OCI-LY1 (cell line): ENCODE results near the gene ZC3H10.

ENCODE experiments used
- EZH2 ChIP-seq: fragments of 200-600 bp; sonication (generic), shearing (Covaris generic); IDR thresholded peaks from 2 replicates; pipeline ENCODE4 v1.8.0; 2017; ENCODE audit warnings: borderline replicate concordance, mixed run types, mild to moderate bottlenecking, antibody characterized with exemption, low read length, moderate library complexity, mixed read lengths
- TF ChIP-seq, protein P1 (sequence below): fragments of 200-600 bp; sonication (generic), shearing (Covaris generic); IDR thresholded peaks from 2 replicates; pipeline ENCODE4 v1.5.1; 2017; ENCODE audit warnings: mild to moderate bottlenecking, antibody characterized with exemption, low read length, moderate library complexity, mixed read lengths

DNA sequence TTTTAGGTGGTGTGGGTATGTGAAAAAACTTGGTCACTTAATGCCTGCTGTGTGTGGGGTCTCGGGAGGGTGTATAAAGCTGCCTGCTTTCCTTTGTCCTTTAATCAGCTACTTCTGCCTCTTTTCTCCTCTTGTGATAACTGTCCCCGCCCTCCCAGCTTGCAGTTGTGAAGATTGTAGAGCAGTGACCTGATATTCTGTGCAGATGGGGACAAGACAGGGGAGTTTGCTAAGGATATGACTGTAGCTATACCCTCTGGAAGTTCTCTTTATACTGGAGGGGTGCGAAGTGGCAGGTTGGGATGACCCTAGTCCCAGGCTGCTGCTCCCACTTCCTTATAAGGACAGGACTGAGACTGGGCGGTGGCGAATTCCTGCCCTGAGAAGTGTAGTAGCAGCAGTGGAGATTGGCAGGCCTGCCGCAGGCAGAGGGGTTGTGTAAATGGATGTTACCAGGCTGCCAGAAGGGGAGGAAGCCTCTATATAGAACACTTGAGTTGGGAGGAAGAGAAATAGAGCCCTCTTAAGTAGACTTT, 40.9 kb downstream of the ZC3H10 start:
- TF ChIP-seq, protein P1, sequence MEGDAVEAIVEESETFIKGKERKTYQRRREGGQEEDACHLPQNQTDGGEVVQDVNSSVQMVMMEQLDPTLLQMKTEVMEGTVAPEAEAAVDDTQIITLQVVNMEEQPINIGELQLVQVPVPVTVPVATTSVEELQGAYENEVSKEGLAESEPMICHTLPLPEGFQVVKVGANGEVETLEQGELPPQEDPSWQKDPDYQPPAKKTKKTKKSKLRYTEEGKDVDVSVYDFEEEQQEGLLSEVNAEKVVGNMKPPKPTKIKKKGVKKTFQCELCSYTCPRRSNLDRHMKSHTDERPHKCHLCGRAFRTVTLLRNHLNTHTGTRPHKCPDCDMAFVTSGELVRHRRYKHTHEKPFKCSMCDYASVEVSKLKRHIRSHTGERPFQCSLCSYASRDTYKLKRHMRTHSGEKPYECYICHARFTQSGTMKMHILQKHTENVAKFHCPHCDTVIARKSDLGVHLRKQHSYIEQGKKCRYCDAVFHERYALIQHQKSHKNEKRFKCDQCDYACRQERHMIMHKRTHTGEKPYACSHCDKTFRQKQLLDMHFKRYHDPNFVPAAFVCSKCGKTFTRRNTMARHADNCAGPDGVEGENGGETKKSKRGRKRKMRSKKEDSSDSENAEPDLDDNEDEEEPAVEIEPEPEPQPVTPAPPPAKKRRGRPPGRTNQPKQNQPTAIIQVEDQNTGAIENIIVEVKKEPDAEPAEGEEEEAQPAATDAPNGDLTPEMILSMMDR = no peak
- no peak for TF ChIP-seq EZH2
